Cardiac muscle cell (in vitro differentiated cells and primary cell): ENCODE results near the gene MATN4. TPM values are rescaled to one million over a fixed set of nuclear protein-coding genes. Genes with fewer than 3 reads are reported as not detected.

Experiments
- DNase-seq, 2 donors: peaks; one replicate each; pipeline versions ENCODE4 v3.0.0 to v3.0.0-alpha.2; 2010 to 2017; ENCODE audit warnings: low read depth in 1 of 2, low spot score in 1 of 2
- H3K27ac ChIP-seq: fragments of 200-600 bp; sonication (generic); 2 replicates; pipeline ENCODE4 v1.5.1; 2016
- H3K27me3 ChIP-seq: fragments of 200-600 bp; sonication (generic); 2 replicates; pipeline ENCODE4 v1.6.0; 2016; ENCODE audit warnings: control low read depth
- H3K36me3 ChIP-seq: fragments of 200-600 bp; sonication (generic); 2 replicates; pipeline ENCODE4 v1.5.1; 2016; ENCODE audit warnings: control low read depth
- H3K4me1 ChIP-seq: fragments of 200-600 bp; sonication (generic); 2 replicates; pipeline ENCODE4 v1.8.1; 2017; ENCODE audit warnings: low read depth, mild to moderate bottlenecking, mixed run types
- H3K4me3 ChIP-seq: fragments of 200-600 bp; sonication (generic); 2 replicates; pipeline ENCODE4 v1.5.1; 2016; ENCODE audit warnings: mild to moderate bottlenecking
- H3K9me3 ChIP-seq: fragments of 200-600 bp; sonication (generic); 2 replicates; pipeline ENCODE4 v1.5.1; 2017; ENCODE audit warnings: low read depth, mild to moderate bottlenecking, control low read depth
- polyA plus RNA-seq: library from polyadenylated mRNA; unstranded; fragments of >200 nt; fragmentation: Nextera tagmentation; extraction: Ambion mirVana; gene quantifications from 2 replicates; pipeline ENCODE4 v1.2.1, GENCODE V29; 2016
- total RNA-seq: library from RNA; depleted of rRNA; stranded (reverse); fragments of >200 nt; gene quantifications from 2 replicates; pipeline ENCODE4 v1.2.3, GENCODE V29; 2016
- TF ChIP-seq, protein P1 (sequence below): IDR thresholded peaks from 2 replicates; pipeline ENCODE4 v1.5.1; 2012; ENCODE audit warnings: low read depth, mild to moderate bottlenecking, low read length

Gene MATN4
- total and polyA plus RNA-seq, 2 experiments from 2014 or later, result not detected

DNA sequence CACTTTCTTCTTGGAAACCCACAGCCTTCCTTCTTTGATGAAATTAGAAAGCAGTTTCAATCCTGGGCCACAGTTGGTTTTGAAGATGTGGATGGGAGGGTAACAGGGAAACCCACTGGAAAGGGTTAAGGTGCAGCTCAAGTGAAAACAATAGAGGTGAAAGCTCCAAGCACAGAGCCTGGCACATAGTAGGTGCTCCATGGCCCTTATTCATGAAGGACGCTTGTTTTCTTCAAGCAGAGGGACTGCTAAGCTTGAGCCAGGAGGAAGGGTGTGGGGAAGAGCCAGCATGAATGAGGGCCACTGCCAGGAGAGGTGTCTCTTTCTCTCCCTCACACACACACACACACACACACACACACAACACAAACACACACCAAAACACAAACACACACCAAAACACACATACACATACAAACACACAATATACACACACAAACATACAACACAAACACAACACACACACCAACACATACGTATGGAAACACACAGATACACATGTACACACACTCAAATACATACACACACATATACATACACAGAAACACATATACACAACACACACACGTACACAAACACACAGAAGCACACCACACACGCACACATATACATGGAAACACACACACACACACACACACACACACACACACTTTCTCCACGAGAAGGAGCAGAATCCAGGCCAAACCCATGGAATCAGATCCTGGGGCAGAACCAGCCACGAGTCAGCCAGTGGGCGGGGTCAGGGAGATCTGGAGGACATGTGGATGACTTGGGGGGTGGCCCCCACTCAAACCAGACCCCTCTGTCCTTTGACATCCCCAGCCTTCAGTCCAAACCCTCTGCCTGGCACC is 25.2 kb downstream of the MATN4 start:
- Histone ChIP-seq H3K36me3 (no peaks in the 10 kb centered on the region), H3K27me3 (no peaks in the 10 kb centered on the region), H3K4me1 (no peaks in the 10 kb centered on the region), H3K27ac (no peak overlapping the region), H3K4me3 (no peak overlapping the region), H3K9me3 (no peaks in the 10 kb centered on the region)
- TF ChIP-seq, protein P1, sequence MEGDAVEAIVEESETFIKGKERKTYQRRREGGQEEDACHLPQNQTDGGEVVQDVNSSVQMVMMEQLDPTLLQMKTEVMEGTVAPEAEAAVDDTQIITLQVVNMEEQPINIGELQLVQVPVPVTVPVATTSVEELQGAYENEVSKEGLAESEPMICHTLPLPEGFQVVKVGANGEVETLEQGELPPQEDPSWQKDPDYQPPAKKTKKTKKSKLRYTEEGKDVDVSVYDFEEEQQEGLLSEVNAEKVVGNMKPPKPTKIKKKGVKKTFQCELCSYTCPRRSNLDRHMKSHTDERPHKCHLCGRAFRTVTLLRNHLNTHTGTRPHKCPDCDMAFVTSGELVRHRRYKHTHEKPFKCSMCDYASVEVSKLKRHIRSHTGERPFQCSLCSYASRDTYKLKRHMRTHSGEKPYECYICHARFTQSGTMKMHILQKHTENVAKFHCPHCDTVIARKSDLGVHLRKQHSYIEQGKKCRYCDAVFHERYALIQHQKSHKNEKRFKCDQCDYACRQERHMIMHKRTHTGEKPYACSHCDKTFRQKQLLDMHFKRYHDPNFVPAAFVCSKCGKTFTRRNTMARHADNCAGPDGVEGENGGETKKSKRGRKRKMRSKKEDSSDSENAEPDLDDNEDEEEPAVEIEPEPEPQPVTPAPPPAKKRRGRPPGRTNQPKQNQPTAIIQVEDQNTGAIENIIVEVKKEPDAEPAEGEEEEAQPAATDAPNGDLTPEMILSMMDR, result no peak
- no peak for DNase-seq

DNA sequence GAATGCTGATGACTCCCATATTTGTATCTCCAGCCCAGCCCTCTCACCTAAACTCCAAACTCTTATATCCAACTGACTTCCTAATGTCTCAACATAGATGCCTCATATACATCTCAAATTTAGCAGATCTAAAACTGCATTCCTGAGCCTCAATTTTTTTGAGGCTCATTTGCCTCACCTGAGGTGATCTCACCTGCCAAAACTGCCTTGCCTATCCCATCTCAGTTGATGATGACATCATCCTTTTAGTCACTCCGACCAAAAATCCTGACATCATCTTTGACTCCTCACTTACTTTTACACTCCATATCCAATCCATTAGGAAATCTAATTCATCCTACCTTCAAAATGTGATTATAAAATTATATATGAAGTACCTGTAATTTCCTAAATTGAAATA is 28.1 kb downstream of the MATN4 start:
- TF ChIP-seq, protein P1, result no peak
- DNase-seq, result no peak
- H3K36me3 ChIP-seq, result no peaks in the 10 kb centered on the region
- no peaks in the 10 kb centered on the region for H3K4me1 ChIP-seq
- H3K4me3 ChIP-seq, result no peak overlapping the region
- H3K27ac ChIP-seq, result no peak overlapping the region
- H3K9me3 ChIP-seq, result no peaks in the 10 kb centered on the region
- no peaks in the 10 kb centered on the region for H3K27me3 ChIP-seq

DNA sequence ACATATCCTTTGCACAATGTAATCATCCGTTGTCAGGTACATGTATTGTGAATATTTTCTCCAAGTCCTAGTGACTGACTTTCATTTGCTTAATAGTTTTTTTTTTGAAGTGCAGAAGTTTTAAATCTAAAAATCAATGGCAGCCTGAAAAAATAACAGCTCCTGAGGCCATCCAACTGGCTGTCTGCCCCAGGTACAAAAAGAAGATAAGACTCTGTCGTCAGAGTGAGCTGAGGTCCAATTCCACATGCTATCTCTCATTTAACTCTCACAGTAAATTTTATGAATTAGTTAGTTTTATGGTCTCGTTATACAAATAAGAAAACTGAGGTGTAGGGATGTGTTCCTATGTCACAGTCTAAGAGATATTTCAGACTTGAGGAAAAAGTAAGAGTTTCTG is 32.8 kb downstream of the MATN4 start:
- no peaks in the 10 kb centered on the region for H3K4me1 ChIP-seq
- H3K9me3 ChIP-seq, result no peaks in the 10 kb centered on the region
- DNase-seq, result no peak
- H3K4me3 ChIP-seq, result no peak overlapping the region
- no peak overlapping the region for H3K27ac ChIP-seq
- H3K36me3 ChIP-seq, result no peaks in the 10 kb centered on the region
- H3K27me3 ChIP-seq, result no peaks in the 10 kb centered on the region
- TF ChIP-seq, protein P1, result no peak

DNA sequence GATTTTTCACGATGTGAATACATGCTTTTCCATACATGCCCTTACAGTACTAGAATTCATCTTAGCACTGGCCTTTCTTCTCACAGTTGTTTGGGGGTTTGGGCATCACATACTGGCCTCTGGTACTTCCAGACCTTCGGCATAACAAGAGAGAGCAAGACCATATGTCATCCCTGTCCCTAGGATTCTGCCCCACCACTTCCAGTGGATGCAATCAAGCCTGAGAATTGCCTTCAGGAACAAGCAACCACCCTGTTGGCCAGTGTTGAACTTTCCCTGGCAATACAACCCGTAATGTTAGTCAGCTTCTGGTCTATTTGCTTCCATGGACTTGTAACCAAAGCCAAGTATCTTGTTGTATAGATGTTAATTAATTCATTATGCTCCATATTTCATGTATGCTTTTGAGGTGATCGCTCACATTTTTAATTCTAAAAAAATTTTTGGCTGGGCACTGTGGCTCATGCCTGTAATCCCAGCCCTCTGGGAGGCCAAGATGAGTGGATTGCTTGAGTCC is 38.3 kb downstream of the MATN4 start:
- TF ChIP-seq, protein P1, result no peak
- Histone ChIP-seq H3K36me3 (no peaks in the 10 kb centered on the region), H3K27me3 (no peaks in the 10 kb centered on the region), H3K4me3 (no peak overlapping the region), H3K27ac (no peak overlapping the region), H3K4me1 (no peaks in the 10 kb centered on the region), H3K9me3 (no peaks in the 10 kb centered on the region)
- DNase-seq, result no peak

DNA sequence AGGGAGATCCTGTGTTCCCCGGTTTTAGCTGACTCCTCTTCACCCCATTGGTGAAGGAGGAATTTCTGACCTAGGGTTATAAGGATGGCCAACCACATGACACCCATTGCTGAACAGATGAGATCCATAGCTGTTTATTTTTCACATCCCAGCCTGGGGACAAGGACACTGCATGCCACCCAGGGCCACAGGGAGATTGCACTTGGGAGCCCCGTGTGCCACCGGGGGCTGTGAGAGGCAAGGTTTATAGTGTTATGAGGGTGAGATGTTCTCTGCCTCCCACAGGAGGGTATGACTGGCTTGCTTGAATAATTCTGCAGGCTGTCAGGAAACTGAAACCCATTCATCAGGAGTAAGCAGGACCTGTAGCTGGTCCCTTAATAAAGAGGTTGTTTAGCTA is 39.0 kb downstream of the MATN4 start:
- Histone ChIP-seq H3K36me3 (no peaks in the 10 kb centered on the region), H3K4me3 (no peak overlapping the region), H3K9me3 (no peaks in the 10 kb centered on the region), H3K27ac (no peak overlapping the region), H3K27me3 (no peaks in the 10 kb centered on the region), H3K4me1 (no peaks in the 10 kb centered on the region)
- TF ChIP-seq, protein P1, result no peak
- DNase-seq, result no peak
